ENCODE data around the gene ZNF565. TPM values are rescaled to one million over a fixed set of nuclear protein-coding genes. Genes with fewer than 3 reads are reported as not detected.
"Not testable (repeated sequence)": the region's sequence is repeated elsewhere in the genome, so short reads cannot be mapped to it uniquely, and the experiment has no call there.

ZNF565 gene
- total RNA-seq, 1 donor from 2014 or later: 2.3 TPM

- POLR2A ChIA-PET: interaction anchor here (0.7 kb wide), 1 partner anchor 16 kb away, joined by 4 read pairs; the partner anchor contains the start of gene ZNF565
- H3K36me3 Mint-ChIP-seq (ENCODE audit: low read depth): peaks cover 22% of the 10 kb centered on the region
Measured at GRCh38 chr19:36198119-36198518, 16.3 kb downstream of the ZNF565 start.

GRCh38 chr19:36196249-36196648, 18.2 kb downstream of the ZNF565 start:
- DNase-seq (no peak), ATAC-seq (ENCODE audit: low read depth) (no peak)
- Mint-ChIP-seq H3K4me1 (peaks cover 6% of the 10 kb centered on the region), H3K36me3 (ENCODE audit: low read depth) (peaks cover 33% of the 10 kb centered on the region), H3K9me3 (no peaks in the 10 kb centered on the region), H3K27me3 (no peaks in the 10 kb centered on the region), H3K4me3 (no peak overlapping the region), H3K27ac (no peak overlapping the region)
- ChIA-PET CTCF (no interaction called here), POLR2A (interaction anchor here (0.8 kb wide), 1 partner anchor 18 kb away, joined by 3 read pairs; the partner anchor contains the start of genes ZNF146 and ZNF565)
- intact Hi-C loops (cut with micrococcal nuclease): no loop called here
- TF ChIP-seq, protein P1, sequence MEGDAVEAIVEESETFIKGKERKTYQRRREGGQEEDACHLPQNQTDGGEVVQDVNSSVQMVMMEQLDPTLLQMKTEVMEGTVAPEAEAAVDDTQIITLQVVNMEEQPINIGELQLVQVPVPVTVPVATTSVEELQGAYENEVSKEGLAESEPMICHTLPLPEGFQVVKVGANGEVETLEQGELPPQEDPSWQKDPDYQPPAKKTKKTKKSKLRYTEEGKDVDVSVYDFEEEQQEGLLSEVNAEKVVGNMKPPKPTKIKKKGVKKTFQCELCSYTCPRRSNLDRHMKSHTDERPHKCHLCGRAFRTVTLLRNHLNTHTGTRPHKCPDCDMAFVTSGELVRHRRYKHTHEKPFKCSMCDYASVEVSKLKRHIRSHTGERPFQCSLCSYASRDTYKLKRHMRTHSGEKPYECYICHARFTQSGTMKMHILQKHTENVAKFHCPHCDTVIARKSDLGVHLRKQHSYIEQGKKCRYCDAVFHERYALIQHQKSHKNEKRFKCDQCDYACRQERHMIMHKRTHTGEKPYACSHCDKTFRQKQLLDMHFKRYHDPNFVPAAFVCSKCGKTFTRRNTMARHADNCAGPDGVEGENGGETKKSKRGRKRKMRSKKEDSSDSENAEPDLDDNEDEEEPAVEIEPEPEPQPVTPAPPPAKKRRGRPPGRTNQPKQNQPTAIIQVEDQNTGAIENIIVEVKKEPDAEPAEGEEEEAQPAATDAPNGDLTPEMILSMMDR (IDR thresholded peaks at IDR 0.05): no peak

More at GRCh38 chr19:36198119-36198518, 16.3 kb downstream of the ZNF565 start:
- no peak for ATAC-seq (ENCODE audit: low read depth)
- no peak overlapping the region for H3K4me3 Mint-ChIP-seq
- peaks cover 6% of the 10 kb centered on the region for H3K4me1 Mint-ChIP-seq
- DNase-seq: no peak
- H3K27ac Mint-ChIP-seq: no peak overlapping the region
- H3K9me3 Mint-ChIP-seq: no peaks in the 10 kb centered on the region
- TF ChIP-seq, protein P1 (IDR thresholded peaks at IDR 0.05): no peak
- intact Hi-C loops (cut with micrococcal nuclease): no loop called here
- no peaks in the 10 kb centered on the region for H3K27me3 Mint-ChIP-seq
- CTCF ChIA-PET: no interaction called here

- intact Hi-C loops (cut with micrococcal nuclease); H3K9me3 Mint-ChIP-seq; ATAC-seq (ENCODE audit: low read depth); H3K27ac Mint-ChIP-seq; POLR2A ChIA-PET; H3K4me1 Mint-ChIP-seq; CTCF ChIA-PET; H3K27me3 Mint-ChIP-seq; DNase-seq; H3K4me3 Mint-ChIP-seq: not testable (repeated sequence)
- H3K36me3 Mint-ChIP-seq (ENCODE audit: low read depth): peaks cover 21% of the 10 kb centered on the region
Measured at GRCh38 chr19:36186722-36187121, 27.7 kb downstream of the ZNF565 start.

DNA sequence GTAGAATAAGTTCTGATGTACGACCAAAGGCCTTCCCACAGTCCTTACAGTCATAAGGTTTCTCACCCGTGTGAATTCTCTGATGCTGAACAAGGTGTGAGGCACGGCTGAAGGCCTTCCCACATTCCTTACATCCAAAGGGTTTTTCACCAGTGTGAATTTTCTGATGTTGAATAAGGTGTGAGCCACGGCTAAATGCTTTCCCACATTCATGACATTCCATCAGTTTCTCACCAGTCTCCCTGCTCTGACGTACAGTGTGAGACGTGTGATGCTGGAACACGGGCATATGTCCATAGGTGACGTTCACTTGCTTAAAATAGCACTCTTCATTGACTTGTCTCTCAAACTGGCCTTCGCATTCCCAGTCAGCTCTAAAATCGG, 31.2 kb downstream of the ZNF565 start:
- Mint-ChIP-seq H3K27me3 (no peaks in the 10 kb centered on the region), H3K4me1 (no peaks in the 10 kb centered on the region), H3K4me3 (no peak overlapping the region), H3K27ac (no peak overlapping the region), H3K9me3 (no peaks in the 10 kb centered on the region), H3K36me3 (ENCODE audit: low read depth) (peaks cover 17% of the 10 kb centered on the region)
- DNase-seq (no peak), ATAC-seq (ENCODE audit: low read depth) (no peak)
- CTCF ChIA-PET: no interaction called here
- TF ChIP-seq, protein P1 (IDR thresholded peaks at IDR 0.05): no peak
- POLR2A ChIA-PET: no interaction called here
- intact Hi-C loops (cut with micrococcal nuclease): no loop called here

DNA sequence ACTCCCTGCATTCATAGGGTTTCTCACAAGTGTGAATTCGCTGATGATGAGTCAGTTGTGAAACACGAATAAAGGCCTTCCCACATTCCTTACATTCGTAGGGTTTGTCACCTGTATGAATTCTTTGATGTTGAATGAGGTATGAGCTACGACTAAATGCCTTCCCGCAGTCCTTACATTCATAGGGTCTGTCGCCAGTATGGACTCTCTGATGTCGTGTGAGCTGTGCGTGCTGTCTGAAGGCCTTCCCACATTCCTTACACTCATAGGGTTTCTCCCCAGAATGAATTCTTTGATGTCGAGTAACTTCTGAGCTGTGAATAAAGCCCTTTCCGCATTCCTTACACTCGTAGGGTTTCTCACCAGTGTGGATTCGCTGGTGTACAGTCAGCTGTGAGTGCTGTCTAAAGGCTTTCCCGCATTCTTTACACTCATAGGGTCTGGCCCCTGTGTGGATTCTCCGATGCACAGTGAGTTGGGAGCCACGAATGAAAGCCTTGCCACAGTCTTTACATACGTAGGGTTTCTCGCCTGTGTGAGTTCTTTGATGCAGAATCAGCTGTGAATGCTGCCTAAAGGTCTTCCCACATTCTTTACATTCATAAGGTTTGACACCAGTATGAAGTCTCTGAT, 31.7 kb downstream of the ZNF565 start:
- H3K4me3 Mint-ChIP-seq: no peak overlapping the region
- POLR2A ChIA-PET: no interaction called here
- no peaks in the 10 kb centered on the region for H3K27me3 Mint-ChIP-seq
- H3K9me3 Mint-ChIP-seq: no peaks in the 10 kb centered on the region
- H3K4me1 Mint-ChIP-seq: no peaks in the 10 kb centered on the region
- intact Hi-C loops (cut with micrococcal nuclease): no loop called here
- no peak overlapping the region for H3K27ac Mint-ChIP-seq
- DNase-seq (no peak), ATAC-seq (ENCODE audit: low read depth) (no peak)
- TF ChIP-seq, protein P1 (IDR thresholded peaks at IDR 0.05): no peak
- peaks cover 17% of the 10 kb centered on the region for H3K36me3 Mint-ChIP-seq (ENCODE audit: low read depth)
- CTCF ChIA-PET: no interaction called here

DNA sequence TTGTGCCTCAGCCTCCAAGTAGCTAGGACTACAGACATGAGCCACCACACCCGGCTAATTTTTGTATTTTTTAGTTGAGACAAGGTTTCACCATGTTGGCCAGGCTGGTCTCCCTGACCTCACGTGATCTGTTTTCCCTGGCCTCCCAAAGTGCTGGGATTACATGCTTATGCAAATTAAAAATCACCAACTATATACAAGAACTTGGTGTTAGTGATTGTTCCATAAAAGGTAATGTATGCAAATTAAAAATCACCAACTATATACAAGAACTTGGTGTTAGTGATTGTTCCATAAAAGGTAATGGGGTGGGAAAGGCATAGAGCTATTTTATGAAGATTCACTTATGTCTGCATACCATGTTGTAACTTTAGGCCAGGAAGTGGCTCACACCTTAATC, 35.4 kb downstream of the ZNF565 start:
- H3K27ac Mint-ChIP-seq; POLR2A ChIA-PET; H3K9me3 Mint-ChIP-seq; H3K27me3 Mint-ChIP-seq; H3K4me1 Mint-ChIP-seq; H3K4me3 Mint-ChIP-seq; DNase-seq; intact Hi-C loops (cut with micrococcal nuclease); CTCF ChIA-PET; ATAC-seq (ENCODE audit: low read depth): not testable (repeated sequence)
- peaks cover 17% of the 10 kb centered on the region for H3K36me3 Mint-ChIP-seq (ENCODE audit: low read depth)

GRCh38 chr19:36173846-36174245, 40.6 kb downstream of the ZNF565 start:
- H3K27me3 Mint-ChIP-seq; H3K9me3 Mint-ChIP-seq; H3K4me1 Mint-ChIP-seq; intact Hi-C loops (cut with micrococcal nuclease); H3K36me3 Mint-ChIP-seq (ENCODE audit: low read depth); H3K4me3 Mint-ChIP-seq; ATAC-seq (ENCODE audit: low read depth); POLR2A ChIA-PET; DNase-seq; H3K27ac Mint-ChIP-seq: not testable (repeated sequence)
- CTCF ChIA-PET: interaction anchor here (7.7 kb wide), 1 partner anchor 47 kb away, joined by 68 read pairs; no protein-coding TSS in a partner anchor
